Heart left ventricle (tissue), 16 donors: ENCODE data around the gene RFX5. TPM values are rescaled to one million over a fixed set of nuclear protein-coding genes. Genes with fewer than 3 reads are reported as not detected.
A peak's percentile ranks its signal among the peaks of the same experiment; 100 is the strongest.

Experiments used
- ATAC-seq, 4 donors: fragments of 200-7000 bp; cut with Tn5 transposase; one replicate each; pipeline ENCODE4 v1.9.1; 2020 to 2022; ENCODE audit warnings: moderate library complexity in 4 of 4, mild to moderate bottlenecking in 3 of 4, moderate number of reproducible peaks in 1 of 4
- DNase-seq, 5 donors: peaks; one replicate each; pipeline ENCODE4 v3.0.0-alpha.2; 2020
- H3K27ac ChIP-seq, 12 donors: fragments of 200-600 bp; sonication (generic) in 4 of 12; one replicate each; pipeline versions ENCODE4 v1.5.0 to v1.8.0; 2016 to 2022; ENCODE audit warnings: mild to moderate bottlenecking in 2 of 12
- H3K27me3 ChIP-seq, 9 donors: fragments of 200-600 bp; sonication (generic) in 2 of 9; one replicate each; pipeline versions ENCODE4 v1.5.1 to v1.8.0; 2016 to 2022; ENCODE audit warnings: mild to moderate bottlenecking in 3 of 9
- H3K36me3 ChIP-seq, 9 donors: fragments of 200-600 bp; sonication (generic) in 2 of 9; one replicate each; pipeline versions ENCODE4 v1.5.0 to v1.8.0; 2018 to 2022; ENCODE audit warnings: mild to moderate bottlenecking in 2 of 9
- H3K4me1 ChIP-seq, 12 donors: fragments of 200-600 bp; sonication (generic) in 4 of 12; one replicate each; pipeline versions ENCODE4 v1.5.0 to v1.8.0; 2016 to 2022; ENCODE audit warnings: mild to moderate bottlenecking in 3 of 12
- H3K4me3 ChIP-seq, 12 donors: fragments of 200-600 bp; sonication (generic) in 4 of 12; one replicate each; pipeline versions ENCODE4 v1.5.0 to v1.8.0; 2017 to 2022; ENCODE audit warnings: mild to moderate bottlenecking in 9 of 12, moderate library complexity in 4 of 12
- H3K9me3 ChIP-seq, 12 donors: fragments of 200-600 bp; sonication (generic) in 4 of 12; one replicate each; pipeline versions ENCODE4 v1.5.0 to v1.8.0; 2016 to 2022; ENCODE audit warnings: mild to moderate bottlenecking in 1 of 12
- POLR2A ChIP-seq, 2 donors: fragments of 450-650 bp; IDR thresholded peaks; one replicate each; pipeline ENCODE4 v1.6.1; 2017; ENCODE audit warnings: antibody characterized with exemption in 2 of 2, mild to moderate bottlenecking in 2 of 2, moderate library complexity in 2 of 2
- WGBS, 4 donors: extraction: QIAGEN DNeasy Blood & Tissue Kit in 2 of 4; methylation state at CpG; one replicate each; pipeline versions ENCODE4 v1.1.5 to v1.1.7; 2013 to 2018; 5-methylcytosine and 5-hydroxymethylcytosine counted together
- intact Hi-C, 10 donors: fragments of 100-400 bp; cut with DNase I; formaldehyde crosslinking; loops; one replicate each; pipeline versions ENCODE4 v1.11.1 to v1.14.2; 2022
- polyA plus RNA-seq, 2 donors: library from polyadenylated mRNA; stranded (reverse); fragments of 200-250 nt; gene quantifications; one replicate each; pipeline ENCODE4 v1.2.3, GENCODE V29; 2013
- total RNA-seq, 9 donors: library from RNA; depleted of rRNA in 2 of 9; stranded (reverse); fragments of >200 nt in 2 of 9; fragmentation: NEBNext Ultra II Directional in 3 of 9; extraction: Animal tissue kit (Norgen Biotek cat#: 25700) in 3 of 9; gene quantifications; one replicate each; pipeline versions ENCODE4 v1.1.0 to v1.2.4, GENCODE V29; 2016 to 2023
- TF ChIP-seq, protein P1 (sequence below), 12 donors: fragments of 200-600 bp; sonication (generic) in 4 of 12; IDR thresholded peaks; one replicate each; pipeline versions ENCODE4 v1.5.0 to v1.8.0; 2018 to 2022; ENCODE audit warnings: antibody characterized with exemption in 12 of 12, mild to moderate bottlenecking in 5 of 12
- donor health status: ischemic (EF 13 %, LVEDD 7.1; RV severe dilation, severe dysfunction).
- donor health status: healthy with polysubstance abuse.
- donor health status: DM: no; HTN: yes; CAD: no.
- donor health status: DM: no; HTN: no; CAD: no.
- donor health status: ischemic (EF 25% LVEDD 6.9; RV normal size, moderate dysfunction).
- donor health status: ischemic (EF 25% LVEDD 5.7; RV mildly dilated, moderate dysfunction).
- donor health status: healthy.
- donor health status: DM: yes; HTN: yes; CAD: no.
- donor health status: ischemic (EF 35%, LVEDD 5.7; RV mildly dilated, moderate dysfunction).
- donor health status: nonischemic (EF 11% LVEDD 7.7; RV severe dilation, severe dysfunction).
- donor health status: DM: yes; HTN: yes; CAD: no.
- donor health status: PGD.
- donor health status: ischemic (EF 29% LVEDD 5.4; RV normal size, mild dysfunction).
- donor health status: nonischemic (EF 23%, LVEDD 6.1; RV moderate dilation, normal function).

RFX5 gene
- total and polyA plus RNA-seq, 11 donors, result 10.8 to 49.3 (median 21.3) TPM

DNA sequence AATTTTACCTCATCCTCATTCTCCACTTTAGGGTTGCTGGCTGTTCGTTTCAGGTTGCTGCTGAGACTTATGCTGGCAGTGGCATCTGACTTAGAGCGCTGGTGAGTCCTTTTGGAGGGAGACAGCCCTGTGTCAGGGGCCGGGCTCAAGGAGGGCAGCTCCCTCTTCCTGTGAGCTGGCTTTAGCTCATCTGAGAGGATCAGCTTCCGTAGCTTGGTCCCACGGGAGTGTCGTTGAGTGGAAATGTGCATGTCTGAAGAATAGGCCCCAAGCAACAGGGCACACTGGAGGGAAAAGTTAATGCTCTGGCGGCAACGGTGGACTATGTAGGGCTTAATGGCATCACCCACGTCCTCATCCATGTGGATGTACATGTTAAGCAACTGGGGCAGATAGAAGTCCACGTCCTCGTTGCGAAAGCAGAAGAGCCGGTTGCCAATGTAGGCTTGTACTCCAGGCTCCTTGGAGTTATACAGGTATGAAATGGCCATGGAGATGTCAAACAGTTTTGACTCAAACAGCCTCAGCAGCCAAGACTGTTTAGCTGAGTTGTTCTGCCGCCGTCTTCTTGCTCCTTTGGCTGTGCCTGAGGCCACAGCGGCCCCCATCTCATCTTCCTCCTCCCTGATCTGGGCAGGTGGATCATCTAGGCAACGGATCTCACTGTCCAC, 31.4 kb downstream of the RFX5 start:
- ATAC-seq, result no peak
- H3K4me1 ChIP-seq, result peaks cover 20 to 55% (median 44%) of the 10 kb centered on the region in 12 donors
- no peaks in the 10 kb centered on the region for H3K9me3 ChIP-seq
- intact Hi-C loops, result no loop called here
- TF ChIP-seq POLR2A (IDR thresholded peaks at IDR 0.05), result no peak
- H3K27ac ChIP-seq, result peak overlapping the region in 1 of 12 donors; percentile 91
- 74 to 78% (median 76%) methylated on average over 17 of the region's 17 CpGs for WGBS, 4 donors
- peaks cover 0 to 94% (median 83%) of the 10 kb centered on the region in 9 donors for H3K36me3 ChIP-seq
- no peaks in the 10 kb centered on the region for H3K27me3 ChIP-seq
- no peak overlapping the region for H3K4me3 ChIP-seq
- peak in 2 of 5 donors; percentile 32 to 35 for DNase-seq

DNA sequence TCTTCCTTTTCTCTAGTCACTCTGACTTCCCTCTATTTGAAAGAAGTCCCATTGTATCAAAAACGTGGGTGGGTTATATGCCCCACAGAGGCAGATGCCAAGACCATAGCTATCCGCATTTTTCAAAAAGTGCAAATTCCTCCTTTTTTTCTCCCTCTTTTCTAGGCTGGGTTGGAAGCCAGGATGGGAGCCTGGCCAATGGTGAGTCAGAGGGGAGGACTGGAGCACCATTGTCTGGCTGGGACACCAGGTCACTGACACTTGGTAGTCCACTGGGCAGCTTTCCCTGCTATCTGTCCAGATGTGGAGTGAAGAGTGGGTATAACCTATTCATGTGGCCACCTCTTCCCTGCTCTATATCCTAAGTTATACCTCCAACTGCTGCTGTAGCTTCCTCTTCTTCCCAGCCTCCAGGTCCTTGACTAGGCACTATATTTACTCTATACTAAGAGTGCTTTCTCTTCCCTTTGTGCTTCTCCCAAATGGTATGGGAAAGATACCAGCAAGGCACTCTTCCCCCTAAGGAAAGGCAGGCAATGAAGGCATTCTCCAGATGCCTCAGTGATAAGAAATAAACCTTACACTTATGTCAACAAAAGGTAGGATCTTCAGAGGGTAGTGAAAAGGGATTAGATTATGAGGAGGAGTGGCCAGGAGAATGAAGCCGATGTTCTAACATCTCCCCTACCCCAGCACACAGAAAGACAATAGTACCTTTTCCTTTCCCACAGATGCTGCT, 32.7 kb downstream of the RFX5 start:
- intact Hi-C loops, result no loop called here
- peak; percentile 66 to 88 (median 86) for DNase-seq
- peaks cover 24 to 67% (median 58%) of the 10 kb centered on the region in 12 donors for H3K4me1 ChIP-seq
- H3K27ac ChIP-seq, result peak overlapping the region in 11 of 12 donors; percentile 19 to 91 (median 44)
- H3K27me3 ChIP-seq, result no peaks in the 10 kb centered on the region
- ATAC-seq, result peak; percentile 48 to 79 (median 62)
- no peaks in the 10 kb centered on the region for H3K9me3 ChIP-seq
- no peak overlapping the region for H3K4me3 ChIP-seq
- 46 to 62% (median 51%) methylated on average over 3 of the region's 3 CpGs for WGBS, 4 donors
- TF ChIP-seq, protein P1, sequence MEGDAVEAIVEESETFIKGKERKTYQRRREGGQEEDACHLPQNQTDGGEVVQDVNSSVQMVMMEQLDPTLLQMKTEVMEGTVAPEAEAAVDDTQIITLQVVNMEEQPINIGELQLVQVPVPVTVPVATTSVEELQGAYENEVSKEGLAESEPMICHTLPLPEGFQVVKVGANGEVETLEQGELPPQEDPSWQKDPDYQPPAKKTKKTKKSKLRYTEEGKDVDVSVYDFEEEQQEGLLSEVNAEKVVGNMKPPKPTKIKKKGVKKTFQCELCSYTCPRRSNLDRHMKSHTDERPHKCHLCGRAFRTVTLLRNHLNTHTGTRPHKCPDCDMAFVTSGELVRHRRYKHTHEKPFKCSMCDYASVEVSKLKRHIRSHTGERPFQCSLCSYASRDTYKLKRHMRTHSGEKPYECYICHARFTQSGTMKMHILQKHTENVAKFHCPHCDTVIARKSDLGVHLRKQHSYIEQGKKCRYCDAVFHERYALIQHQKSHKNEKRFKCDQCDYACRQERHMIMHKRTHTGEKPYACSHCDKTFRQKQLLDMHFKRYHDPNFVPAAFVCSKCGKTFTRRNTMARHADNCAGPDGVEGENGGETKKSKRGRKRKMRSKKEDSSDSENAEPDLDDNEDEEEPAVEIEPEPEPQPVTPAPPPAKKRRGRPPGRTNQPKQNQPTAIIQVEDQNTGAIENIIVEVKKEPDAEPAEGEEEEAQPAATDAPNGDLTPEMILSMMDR (IDR thresholded peaks at IDR 0.05), result no peak
- TF ChIP-seq POLR2A (IDR thresholded peaks at IDR 0.05), result no peak
- H3K36me3 ChIP-seq, result peaks cover 0 to 94% (median 75%) of the 10 kb centered on the region in 9 donors

DNA sequence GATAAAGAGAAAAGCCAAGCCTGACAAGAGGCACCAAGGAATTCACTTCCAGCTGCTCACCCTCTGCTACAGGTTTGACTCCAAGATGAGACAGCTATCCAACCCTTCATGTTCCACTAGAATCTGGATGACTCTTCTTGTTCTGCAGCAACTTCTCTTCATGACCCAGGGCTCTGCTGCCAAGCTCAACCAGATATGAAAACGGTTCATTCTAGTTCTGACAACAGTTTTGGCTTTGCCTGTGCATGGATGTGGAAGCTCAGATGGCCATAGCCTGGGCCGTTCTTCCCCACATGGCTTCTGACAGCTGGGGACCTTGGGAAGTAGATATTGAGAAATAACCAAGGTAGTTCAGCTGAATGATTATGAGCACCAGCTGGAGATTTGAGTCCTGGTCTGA, 33.6 kb downstream of the RFX5 start:
- 49 to 65% (median 55%) methylated on average over 2 of the region's 2 CpGs for WGBS, 4 donors
- Histone ChIP-seq H3K36me3 (peaks cover 0 to 94% (median 73%) of the 10 kb centered on the region in 9 donors), H3K27ac (peak overlapping the region in 11 of 12 donors; percentile 18 to 91 (median 44)), H3K4me1 (peaks cover 24 to 73% (median 60%) of the 10 kb centered on the region in 12 donors), H3K4me3 (no peak overlapping the region), H3K27me3 (no peaks in the 10 kb centered on the region), H3K9me3 (no peaks in the 10 kb centered on the region)
- DNase-seq (peak in 2 of 5 donors; percentile 57 to 66), ATAC-seq (peak in 2 of 4 donors; percentile 2 to 24)
- TF ChIP-seq, protein P1 (IDR thresholded peaks at IDR 0.05), result no peak
- no peak for TF ChIP-seq POLR2A (IDR thresholded peaks at IDR 0.05)
- intact Hi-C loops, result no loop called here

DNA sequence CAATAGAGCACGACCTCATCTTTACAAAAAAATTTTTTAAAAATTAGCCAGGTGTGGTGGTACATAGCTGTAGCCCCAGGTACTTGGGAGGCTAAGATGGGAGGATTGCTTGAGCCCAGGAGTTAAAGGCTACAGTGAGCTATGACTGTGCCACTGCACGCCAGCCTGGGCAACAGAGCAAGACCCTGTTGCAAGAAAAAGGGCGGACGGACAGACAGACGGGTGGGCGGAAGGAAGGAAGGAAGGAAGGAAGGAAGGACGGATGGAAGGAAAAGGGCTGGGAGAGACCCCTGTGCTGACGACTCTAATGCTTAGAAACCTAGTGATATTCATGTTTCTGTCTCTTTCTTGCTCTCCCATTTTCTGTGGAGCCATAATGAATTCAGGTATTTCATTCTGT, 34.2 kb downstream of the RFX5 start:
- intact Hi-C loops, result no loop called here
- no peak overlapping the region for H3K4me3 ChIP-seq
- H3K27ac ChIP-seq, result peak overlapping the region in 8 of 12 donors; percentile 4 to 91 (median 78)
- DNase-seq (no peak), ATAC-seq (no peak)
- H3K9me3 ChIP-seq, result no peaks in the 10 kb centered on the region
- H3K4me1 ChIP-seq, result peaks cover 24 to 73% (median 60%) of the 10 kb centered on the region in 12 donors
- peaks cover 0 to 94% (median 79%) of the 10 kb centered on the region in 9 donors for H3K36me3 ChIP-seq
- no peaks in the 10 kb centered on the region for H3K27me3 ChIP-seq
- 71 to 81% (median 79%) methylated on average over 8 of the region's 8 CpGs for WGBS, 4 donors
- TF ChIP-seq, protein P1 (IDR thresholded peaks at IDR 0.05), result no peak
- TF ChIP-seq POLR2A (IDR thresholded peaks at IDR 0.05), result no peak
